HG03064 (cell line): ENCODE data around the gene NBEAL1.
A peak's percentile ranks its signal among the peaks of the same experiment; 100 is the strongest.
"Not testable (repeated sequence)": the region's sequence is repeated elsewhere in the genome, so short reads cannot be mapped to it uniquely, and the experiment has no call there.

Experiments
- ATAC-seq: cut with Tn5 transposase; IDR thresholded peaks from one replicate; pipeline ENCODE4 v1.9.1; 2021; ENCODE audit warnings: low read depth; ENCODE audit not compliant: unreplicated experiment

The NBEAL1 gene

GRCh38 chr2:203195331-203196036 lies 180.8 kb downstream of the NBEAL1 start:
- no peak for ATAC-seq

GRCh38 chr2:203200866-203201265 lies 186.2 kb downstream of the NBEAL1 start:
- ATAC-seq = no peak

GRCh38 chr2:203201426-203201825 lies 186.8 kb downstream of the NBEAL1 start:
- ATAC-seq = no peak

GRCh38 chr2:203209538-203209937 lies 194.9 kb downstream of the NBEAL1 start:
- ATAC-seq = no peak

GRCh38 chr2:203225423-203226039 lies 210.9 kb downstream of the NBEAL1 start:
- no peak for ATAC-seq

GRCh38 chr2:203229674-203230073 lies 215.0 kb downstream of the NBEAL1 start:
- not testable (repeated sequence) for ATAC-seq

- no peak for ATAC-seq
These were observed 222.9 kb downstream of the NBEAL1 start for GRCh38 chr2:203237346-203238238.

- ATAC-seq = no peak
These were observed 223.6 kb downstream of the NBEAL1 start for GRCh38 chr2:203238292-203238703.

- ATAC-seq = peak; percentile 91
These were observed 224.2 kb downstream of the NBEAL1 start, which contains the start of gene CYP20A1 for GRCh38 chr2:203238704-203239526. CYP20A1 (plus strand) TSS chr2:203239018; CDS start chr2:203239063, 45 bp downstream.

GRCh38 chr2:203240491-203240890 lies 225.8 kb downstream of the NBEAL1 start:
- ATAC-seq = no peak

GRCh38 chr2:203242518-203242917 lies 227.8 kb downstream of the NBEAL1 start:
- no peak for ATAC-seq

- no peak for ATAC-seq
These were observed 232.0 kb downstream of the NBEAL1 start for GRCh38 chr2:203246646-203247045.

- no peak for ATAC-seq
These were observed 238.1 kb downstream of the NBEAL1 start for GRCh38 chr2:203252818-203253217.

- not testable (repeated sequence) for ATAC-seq
These were observed 238.9 kb downstream of the NBEAL1 start for GRCh38 chr2:203253422-203254095.

GRCh38 chr2:203261326-203262159 lies 246.9 kb downstream of the NBEAL1 start:
- no peak for ATAC-seq
